Measurements from ENCODE around the gene KIF12.

- TF ChIP-seq CTCF (IDR thresholded peaks at IDR 0.05) (no peak), EZH2 (IDR thresholded peaks at IDR 0.05; ENCODE audit: borderline replicate concordance, insufficient read depth, low read depth, low read length, poor library complexity, severe bottlenecking) (no peak)
These were observed 24.2 kb upstream of the KIF12 start for GRCh38 chr9:114123031-114123977.
